Peyer's patch (tissue), 4 donors: Measurements from ENCODE around the gene WNT6. TPM values are rescaled to one million over a fixed set of nuclear protein-coding genes. Genes with fewer than 3 reads are reported as not detected.

Experiments
- DNase-seq, 3 donors: peaks; one replicate each; pipeline ENCODE4 v3.0.0-alpha.2; 2017 to 2019
- H3K27ac ChIP-seq, 4 donors: fragments of 200-600 bp; sonication (generic); one replicate each; pipeline ENCODE4 v1.5.1; 2016 to 2019
- H3K27me3 ChIP-seq, 2 donors: fragments of 200-600 bp; sonication (generic); one replicate each; pipeline ENCODE4 v1.5.1; 2019
- H3K36me3 ChIP-seq, 3 donors: fragments of 200-600 bp; sonication (generic); one replicate each; pipeline ENCODE4 v1.5.1; 2016 to 2019
- H3K4me1 ChIP-seq, 4 donors: fragments of 200-600 bp; sonication (generic); one replicate each; pipeline ENCODE4 v1.5.1; 2016 to 2019
- H3K4me3 ChIP-seq, 4 donors: fragments of 200-600 bp; sonication (generic); 1 replicate in 3 of 4; 2 replicates in 1 of 4; pipeline ENCODE4 v1.5.1; 2016 to 2019; ENCODE audit warnings: mild to moderate bottlenecking in 1 of 4
- H3K9me3 ChIP-seq, 4 donors: fragments of 200-600 bp; sonication (generic); one replicate each; pipeline ENCODE4 v1.5.1; 2016 to 2019; ENCODE audit warnings: mild to moderate bottlenecking in 1 of 4
- CTCF ChIP-seq, 6 experiments: fragments of 450-650 bp in 4 of 6; fragments of 200-600 bp in 2 of 6; sonication (generic) in 1 of 6; IDR thresholded peaks; one replicate each; pipeline ENCODE4 v1.5.1; 2017 to 2019; ENCODE audit warnings: antibody characterized with exemption in 6 of 6, mild to moderate bottlenecking in 3 of 6, moderate library complexity in 1 of 6
- POLR2A ChIP-seq, 2 donors: fragments of 450-650 bp; IDR thresholded peaks; one replicate each; pipeline ENCODE4 v1.5.1; 2017; ENCODE audit warnings: antibody characterized with exemption in 2 of 2, mild to moderate bottlenecking in 2 of 2, moderate library complexity in 2 of 2
- total RNA-seq, 4 donors: library from RNA; depleted of rRNA; stranded (reverse); fragments of >200 nt; gene quantifications; one replicate each; pipeline ENCODE4 v1.1.0, GENCODE V29; 2016

The WNT6 gene
- total RNA-seq, 4 donors from 2014 or later, result not detected

- H3K4me1 ChIP-seq, result peaks cover 5 to 42% (median 30%) of the 10 kb centered on the region in 4 donors
- no peak for DNase-seq
- H3K27me3 ChIP-seq, result peaks cover 0 to 50% of the 10 kb centered on the region in 2 donors
- peak overlapping the region in 1 of 4 donors; percentile 75 for H3K27ac ChIP-seq
- peak overlapping the region; percentile 18 to 48 (median 25) for H3K4me3 ChIP-seq
- no peaks in the 10 kb centered on the region for H3K36me3 ChIP-seq
- no peaks in the 10 kb centered on the region for H3K9me3 ChIP-seq
- no peak for TF ChIP-seq CTCF (IDR thresholded peaks at IDR 0.05)
- no peak for TF ChIP-seq POLR2A (IDR thresholded peaks at IDR 0.05)
These were observed 37.9 kb downstream of the WNT6 start for GRCh38 chr2:218897394-218898108.

- Histone ChIP-seq H3K27ac (peak overlapping the region in 1 of 4 donors; percentile 75), H3K9me3 (no peaks in the 10 kb centered on the region), H3K27me3 (peaks cover 0 to 50% of the 10 kb centered on the region in 2 donors), H3K4me1 (peaks cover 3 to 34% (median 25%) of the 10 kb centered on the region in 4 donors), H3K4me3 (peak overlapping the region in 2 of 4 donors; percentile 28 to 48), H3K36me3 (no peaks in the 10 kb centered on the region)
- TF ChIP-seq POLR2A (IDR thresholded peaks at IDR 0.05) (no peak), CTCF (IDR thresholded peaks at IDR 0.05) (peak; percentile 89 to 99 (median 96))
- DNase-seq, result peak; percentile 83 to 90 (median 83)
These were observed 38.7 kb downstream of the WNT6 start for GRCh38 chr2:218898109-218898878.

GRCh38 chr2:218899147-218899546, 39.5 kb downstream of the WNT6 start:
- Histone ChIP-seq H3K9me3 (no peaks in the 10 kb centered on the region), H3K4me1 (peaks cover 0 to 28% (median 19%) of the 10 kb centered on the region in 4 donors), H3K27ac (no peak overlapping the region), H3K27me3 (peaks cover 0 to 44% of the 10 kb centered on the region in 2 donors), H3K4me3 (no peak overlapping the region), H3K36me3 (no peaks in the 10 kb centered on the region)
- no peak for DNase-seq
- TF ChIP-seq CTCF (IDR thresholded peaks at IDR 0.05), result no peak
- TF ChIP-seq POLR2A (IDR thresholded peaks at IDR 0.05), result no peak

- H3K36me3 ChIP-seq, result no peaks in the 10 kb centered on the region
- TF ChIP-seq POLR2A (IDR thresholded peaks at IDR 0.05) (no peak), CTCF (IDR thresholded peaks at IDR 0.05) (no peak)
- H3K4me1 ChIP-seq, result peaks cover 0 to 13% (median 9%) of the 10 kb centered on the region in 4 donors
- H3K27me3 ChIP-seq, result peaks cover 0 to 21% of the 10 kb centered on the region in 2 donors
- H3K27ac ChIP-seq, result no peak overlapping the region
- no peak overlapping the region for H3K4me3 ChIP-seq
- H3K9me3 ChIP-seq, result no peaks in the 10 kb centered on the region
- DNase-seq, result no peak
These were observed 42.8 kb downstream of the WNT6 start for GRCh38 chr2:218902427-218902826.

- Histone ChIP-seq H3K4me3 (no peak overlapping the region), H3K27ac (no peak overlapping the region), H3K4me1 (peaks cover 0 to under 1% (median 0%) of the 10 kb centered on the region in 4 donors), H3K36me3 (no peaks in the 10 kb centered on the region), H3K27me3 (peaks cover 0 to 4% of the 10 kb centered on the region in 2 donors), H3K9me3 (no peaks in the 10 kb centered on the region)
- no peak for TF ChIP-seq CTCF (IDR thresholded peaks at IDR 0.05)
- no peak for TF ChIP-seq POLR2A (IDR thresholded peaks at IDR 0.05)
- no peak for DNase-seq
These were observed 44.6 kb downstream of the WNT6 start for GRCh38 chr2:218904176-218904575.
